Breast epithelium (tissue), 3 donors: ENCODE measurements around the gene KCNC3.

Experiments
- POLR2A ChIP-seq: fragments of 450-650 bp; IDR thresholded peaks from one replicate; pipeline ENCODE4 v1.6.1; 2016; ENCODE audit warnings: antibody characterized with exemption, mild to moderate bottlenecking, moderate library complexity
- POLR2AphosphoS5 ChIP-seq, 3 donors: sonication (generic); formaldehyde crosslinking; IDR thresholded peaks; one replicate each; pipeline ENCODE4 v1.6.1; 2017; ENCODE audit warnings: antibody characterized with exemption in 3 of 3
- TF ChIP-seq, protein P1 (sequence below), 3 donors: fragments of 450-650 bp; IDR thresholded peaks; one replicate each; pipeline ENCODE4 v1.5.1; 2016 to 2017; ENCODE audit warnings: antibody characterized with exemption in 3 of 3, mild to moderate bottlenecking in 3 of 3, moderate library complexity in 3 of 3

- TF ChIP-seq, protein P1, sequence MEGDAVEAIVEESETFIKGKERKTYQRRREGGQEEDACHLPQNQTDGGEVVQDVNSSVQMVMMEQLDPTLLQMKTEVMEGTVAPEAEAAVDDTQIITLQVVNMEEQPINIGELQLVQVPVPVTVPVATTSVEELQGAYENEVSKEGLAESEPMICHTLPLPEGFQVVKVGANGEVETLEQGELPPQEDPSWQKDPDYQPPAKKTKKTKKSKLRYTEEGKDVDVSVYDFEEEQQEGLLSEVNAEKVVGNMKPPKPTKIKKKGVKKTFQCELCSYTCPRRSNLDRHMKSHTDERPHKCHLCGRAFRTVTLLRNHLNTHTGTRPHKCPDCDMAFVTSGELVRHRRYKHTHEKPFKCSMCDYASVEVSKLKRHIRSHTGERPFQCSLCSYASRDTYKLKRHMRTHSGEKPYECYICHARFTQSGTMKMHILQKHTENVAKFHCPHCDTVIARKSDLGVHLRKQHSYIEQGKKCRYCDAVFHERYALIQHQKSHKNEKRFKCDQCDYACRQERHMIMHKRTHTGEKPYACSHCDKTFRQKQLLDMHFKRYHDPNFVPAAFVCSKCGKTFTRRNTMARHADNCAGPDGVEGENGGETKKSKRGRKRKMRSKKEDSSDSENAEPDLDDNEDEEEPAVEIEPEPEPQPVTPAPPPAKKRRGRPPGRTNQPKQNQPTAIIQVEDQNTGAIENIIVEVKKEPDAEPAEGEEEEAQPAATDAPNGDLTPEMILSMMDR (IDR thresholded peaks at IDR 0.05): no peak
- TF ChIP-seq POLR2A: no peak
- no peak for TF ChIP-seq POLR2AphosphoS5 (IDR thresholded peaks at IDR 0.05)
These were observed 42.7 kb downstream of the KCNC3 start for GRCh38 chr19:50286443-50286842.
